ENCODE results near the gene TSHZ2.
"Not testable (repeated sequence)": the region's sequence is repeated elsewhere in the genome, so short reads cannot be mapped to it uniquely, and the experiment has no call there.

TSHZ2 gene

DNA sequence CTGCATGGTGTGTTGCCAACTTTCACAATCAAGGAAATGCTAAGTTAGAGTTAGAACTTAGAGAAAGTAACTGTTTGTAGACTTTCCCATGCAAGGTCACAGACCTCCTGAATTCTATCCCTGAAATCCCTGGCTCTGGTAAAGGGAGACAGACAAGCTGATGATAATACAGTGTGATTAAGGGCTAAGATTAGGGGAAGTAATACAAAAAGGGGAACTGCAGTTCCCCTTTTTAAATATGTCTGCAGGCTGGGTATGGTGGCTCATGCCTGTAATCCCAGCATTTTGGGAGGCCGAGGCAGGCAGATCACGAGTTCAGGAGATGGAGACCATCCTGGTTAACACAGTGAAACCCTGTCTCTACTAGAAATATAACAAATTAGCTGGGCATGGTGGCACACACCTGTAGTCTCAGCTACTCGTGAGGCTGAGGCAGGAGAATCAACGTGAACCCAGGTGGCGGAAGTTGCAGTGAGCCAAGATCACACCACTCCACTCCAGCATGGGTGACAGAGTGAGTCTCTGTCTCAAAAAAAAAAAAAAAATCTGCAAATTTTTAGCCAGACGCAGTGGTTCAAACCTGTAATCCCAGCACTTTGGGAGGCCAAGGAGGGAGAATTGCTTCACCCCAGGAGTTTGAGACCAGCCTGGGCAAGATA lies 560.6 kb downstream of the TSHZ2 start:
- not testable (repeated sequence) for DNase-seq

GRCh38 chr20:53533500-53533899 lies 561.3 kb downstream of the TSHZ2 start:
- DNase-seq: no peak

DNA sequence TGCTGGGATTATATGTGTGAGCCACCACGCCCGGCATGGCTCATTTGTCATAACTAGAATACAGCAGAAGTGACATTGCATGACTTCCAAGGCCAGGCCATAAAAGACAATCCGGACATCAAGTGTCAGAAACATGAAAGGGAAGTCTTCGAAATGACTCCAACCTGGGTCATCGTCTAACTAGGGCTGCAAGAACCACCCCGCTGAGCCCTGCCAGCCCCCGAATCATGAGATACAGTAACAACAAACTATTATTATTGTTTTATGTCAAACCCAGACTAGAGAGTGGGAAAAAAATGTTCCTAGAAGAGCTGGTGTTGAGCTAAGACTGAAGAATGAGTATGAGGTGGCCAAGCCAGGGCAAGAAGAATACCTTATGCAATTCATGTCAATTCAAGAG lies 561.9 kb downstream of the TSHZ2 start:
- no peak for DNase-seq

DNA sequence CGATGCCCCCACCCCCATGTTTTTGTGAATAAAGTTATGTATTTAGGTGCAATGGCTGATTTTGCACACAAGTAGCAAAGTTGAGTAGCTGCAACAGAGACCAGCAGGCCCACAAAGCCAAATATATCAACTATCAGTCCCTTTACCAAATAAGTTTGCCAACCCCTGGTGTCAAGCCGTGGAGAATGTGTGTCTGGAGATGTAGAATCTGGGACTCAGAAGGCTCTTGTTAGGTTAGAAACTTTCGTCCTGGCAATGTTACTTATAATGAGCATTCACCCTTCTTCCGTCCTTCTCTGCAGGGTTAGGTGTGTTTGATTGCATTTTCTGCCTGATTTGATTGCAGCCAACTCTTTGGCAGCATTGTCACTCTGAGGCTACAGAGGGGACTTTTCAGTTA lies 563.7 kb downstream of the TSHZ2 start:
- no peak for DNase-seq

- not testable (repeated sequence) for DNase-seq
These were observed 564.2 kb downstream of the TSHZ2 start for GRCh38 chr20:53536382-53536781.

DNA sequence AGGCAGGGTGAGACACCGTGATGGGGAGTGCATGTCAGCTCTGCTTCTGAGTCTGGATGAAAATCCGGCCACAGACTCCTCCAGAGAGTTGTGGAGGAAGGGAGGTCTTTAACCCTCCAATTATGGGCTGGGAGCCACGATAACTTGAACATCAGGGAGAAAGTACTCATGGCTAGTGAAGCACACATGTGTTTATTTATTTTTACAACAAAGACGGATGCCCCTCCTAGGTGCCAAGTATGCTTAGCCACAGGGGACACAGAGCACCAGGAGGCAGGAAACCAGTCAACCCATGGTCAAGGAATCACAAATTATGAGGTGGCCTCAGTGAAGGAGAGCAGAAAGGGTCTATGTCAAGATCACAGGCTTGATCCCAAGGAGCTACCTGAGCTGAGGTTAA lies 567.4 kb downstream of the TSHZ2 start:
- no peak for DNase-seq

Data from RPMI8226 (cell line).